Mucosa of descending colon (tissue), 3 donors: ENCODE data around the gene GRK3. TPM values are rescaled to one million over a fixed set of nuclear protein-coding genes. Genes with fewer than 3 reads are reported as not detected.

Source experiments
- ATAC-seq: fragments of 200-7000 bp; cut with Tn5 transposase; one replicate; pipeline ENCODE4 v1.9.1; 2020; ENCODE audit warnings: mild to moderate bottlenecking, moderate library complexity
- DNase-seq, 3 donors: peaks; one replicate each; pipeline ENCODE4 v3.0.0-alpha.2; 2020
- H3K36me3 ChIP-seq: fragments of 200-600 bp; one replicate; pipeline ENCODE4 v1.8.0; 2021; ENCODE audit warnings: low read depth, mild to moderate bottlenecking
- H3K4me1 ChIP-seq: fragments of 200-600 bp; one replicate; pipeline ENCODE4 v1.8.0; 2021; ENCODE audit warnings: low read depth, mild to moderate bottlenecking
- H3K4me3 ChIP-seq: fragments of 200-600 bp; one replicate; pipeline ENCODE4 v1.8.0; 2021; ENCODE audit warnings: mild to moderate bottlenecking
- H3K9me3 ChIP-seq: fragments of 200-600 bp; one replicate; pipeline ENCODE4 v1.8.0; 2021; ENCODE audit warnings: mild to moderate bottlenecking
- intact Hi-C, 2 donors: fragments of 100-400 bp; cut with DNase I in 1 of 2; cut with micrococcal nuclease in 1 of 2; formaldehyde crosslinking; loops; one replicate each; pipeline versions ENCODE4 v1.11.0 to v1.11.1; 2022; cut with DNase I, micrococcal nuclease
- total RNA-seq, 3 donors: library from RNA; stranded (reverse); fragmentation: NEBNext Ultra II Directional in 2 of 3; extraction: Animal tissue kit (Norgen Biotek cat#: 25700) in 2 of 3; gene quantifications; one replicate each; pipeline versions ENCODE4 v1.2.1 to v1.2.4, GENCODE V29; 2021 to 2023
- TF ChIP-seq, protein P1 (sequence below): fragments of 200-600 bp; IDR thresholded peaks from one replicate; pipeline ENCODE4 v1.8.0; 2022; ENCODE audit warnings: antibody characterized with exemption, mild to moderate bottlenecking
- donor health status: DM: no; HTN: no; CAD: no; lungs with moderate emphysema.
- donor health status: DM: no; HTN: no; CAD: no.
- donor health status: DM: no; HTN: yes; CAD: no.

GRK3 gene
- total RNA-seq, 3 donors from 2014 or later: 2.1 to 16.1 (median 3.2) TPM

- intact Hi-C loops: no loop called here
- H3K4me3 ChIP-seq: no peak overlapping the region
- no peak for DNase-seq
Observed at GRCh38 chr22:25690798-25691197, 126.3 kb downstream of the GRK3 start.

DNA sequence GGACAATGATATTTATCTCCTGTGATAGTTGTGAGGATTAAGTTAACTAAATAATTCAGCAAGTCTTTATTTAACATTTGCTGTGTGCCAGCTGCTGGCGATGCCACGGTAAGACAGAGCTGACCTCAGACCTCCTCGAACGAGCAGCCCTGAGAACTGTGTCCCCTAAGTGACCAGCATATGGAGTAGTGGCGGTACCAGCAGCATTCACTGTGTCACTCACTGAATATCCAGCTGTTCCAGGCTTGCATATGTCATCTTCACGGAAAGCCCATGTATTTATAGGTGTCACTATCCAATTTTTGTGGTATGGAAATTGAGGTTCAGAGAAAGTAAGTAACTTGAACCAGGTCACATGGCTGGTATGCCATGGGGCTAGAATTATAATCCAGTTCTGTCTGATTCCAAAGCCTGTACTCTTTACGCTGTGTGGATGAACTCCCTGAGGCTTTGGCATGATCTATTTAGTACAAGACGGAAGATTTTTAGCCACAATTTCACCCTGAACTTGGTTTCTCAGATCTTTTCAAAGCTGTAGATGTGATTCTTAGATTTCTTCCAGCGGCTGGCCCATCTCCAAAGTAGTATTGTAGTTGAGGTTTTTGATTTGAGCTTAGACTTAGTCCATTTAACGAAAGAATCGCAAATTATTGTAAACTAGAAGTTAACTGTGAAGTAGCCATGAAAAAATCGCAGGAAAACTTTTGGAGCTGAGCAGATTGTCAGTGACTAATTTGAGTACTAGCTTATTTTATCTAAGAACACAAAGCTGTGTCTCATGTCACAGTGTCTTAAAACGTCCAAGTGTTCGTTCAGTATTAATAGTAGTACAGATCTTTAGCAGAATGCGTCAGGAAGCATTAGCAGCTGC lies 128.2 kb downstream of the GRK3 start:
- H3K36me3 ChIP-seq: no peaks in the 10 kb centered on the region
- TF ChIP-seq, protein P1, sequence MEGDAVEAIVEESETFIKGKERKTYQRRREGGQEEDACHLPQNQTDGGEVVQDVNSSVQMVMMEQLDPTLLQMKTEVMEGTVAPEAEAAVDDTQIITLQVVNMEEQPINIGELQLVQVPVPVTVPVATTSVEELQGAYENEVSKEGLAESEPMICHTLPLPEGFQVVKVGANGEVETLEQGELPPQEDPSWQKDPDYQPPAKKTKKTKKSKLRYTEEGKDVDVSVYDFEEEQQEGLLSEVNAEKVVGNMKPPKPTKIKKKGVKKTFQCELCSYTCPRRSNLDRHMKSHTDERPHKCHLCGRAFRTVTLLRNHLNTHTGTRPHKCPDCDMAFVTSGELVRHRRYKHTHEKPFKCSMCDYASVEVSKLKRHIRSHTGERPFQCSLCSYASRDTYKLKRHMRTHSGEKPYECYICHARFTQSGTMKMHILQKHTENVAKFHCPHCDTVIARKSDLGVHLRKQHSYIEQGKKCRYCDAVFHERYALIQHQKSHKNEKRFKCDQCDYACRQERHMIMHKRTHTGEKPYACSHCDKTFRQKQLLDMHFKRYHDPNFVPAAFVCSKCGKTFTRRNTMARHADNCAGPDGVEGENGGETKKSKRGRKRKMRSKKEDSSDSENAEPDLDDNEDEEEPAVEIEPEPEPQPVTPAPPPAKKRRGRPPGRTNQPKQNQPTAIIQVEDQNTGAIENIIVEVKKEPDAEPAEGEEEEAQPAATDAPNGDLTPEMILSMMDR: no peak
- no peak for ATAC-seq
- intact Hi-C loops: no loop called here
- no peak overlapping the region for H3K4me3 ChIP-seq
- H3K9me3 ChIP-seq: no peaks in the 10 kb centered on the region
- H3K4me1 ChIP-seq: no peaks in the 10 kb centered on the region
- DNase-seq: no peak

More at GRCh38 chr22:25690798-25691197, 126.3 kb downstream of the GRK3 start:
- no peak for ATAC-seq
- TF ChIP-seq, protein P1: no peak
- H3K4me1 ChIP-seq: no peaks in the 10 kb centered on the region
- H3K36me3 ChIP-seq: no peaks in the 10 kb centered on the region
- H3K9me3 ChIP-seq: no peaks in the 10 kb centered on the region

DNA sequence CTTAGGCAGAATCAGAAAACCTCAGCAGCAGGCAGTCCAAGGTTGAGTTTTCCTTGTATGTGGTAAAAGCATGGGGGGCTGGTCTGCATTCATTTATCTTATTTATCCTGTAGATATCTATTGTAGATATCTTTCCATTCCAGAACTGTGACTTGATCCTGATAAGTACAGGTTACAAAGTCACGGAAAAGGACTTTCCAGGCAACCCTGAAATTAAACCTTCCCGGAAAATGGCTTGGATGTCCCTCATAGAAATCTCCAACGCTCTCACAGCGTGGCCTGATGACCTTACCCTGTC lies 128.7 kb downstream of the GRK3 start:
- ATAC-seq (no peak), DNase-seq (no peak)
- intact Hi-C loops: no loop called here
- Histone ChIP-seq H3K9me3 (no peaks in the 10 kb centered on the region), H3K4me3 (no peak overlapping the region), H3K4me1 (no peaks in the 10 kb centered on the region), H3K36me3 (no peaks in the 10 kb centered on the region)
- TF ChIP-seq, protein P1: no peak

GRCh38 chr22:25694196-25694907 lies 129.9 kb downstream of the GRK3 start:
- intact Hi-C loops: no loop called here
- DNase-seq (no peak), ATAC-seq (no peak)

DNA sequence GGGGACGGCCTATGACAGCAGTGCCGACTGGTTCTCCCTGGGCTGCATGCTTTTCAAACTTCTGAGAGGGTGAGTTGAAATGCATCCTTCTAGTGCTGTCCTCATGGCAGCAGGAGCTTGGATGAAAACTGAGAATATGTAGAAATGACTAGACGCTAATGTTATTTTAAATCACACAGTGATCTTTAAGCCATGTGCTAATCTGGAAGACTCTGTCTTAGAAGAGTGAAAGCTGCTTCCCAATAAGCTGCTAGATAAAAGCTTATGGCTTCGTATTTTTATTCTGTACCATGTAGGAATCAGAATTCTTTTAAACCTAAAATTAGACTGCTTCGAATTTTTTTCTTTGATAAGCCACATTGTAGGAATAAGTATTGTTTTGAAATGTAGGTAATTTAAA lies 130.7 kb downstream of the GRK3 start:
- Histone ChIP-seq H3K4me3 (no peak overlapping the region), H3K9me3 (no peaks in the 10 kb centered on the region), H3K4me1 (no peaks in the 10 kb centered on the region), H3K36me3 (no peaks in the 10 kb centered on the region)
- intact Hi-C loops: no loop called here
- no peak for ATAC-seq
- no peak for DNase-seq
- TF ChIP-seq, protein P1: no peak

More at GRCh38 chr22:25694196-25694907, 129.9 kb downstream of the GRK3 start:
- Histone ChIP-seq H3K9me3 (no peaks in the 10 kb centered on the region), H3K4me1 (no peaks in the 10 kb centered on the region), H3K36me3 (no peaks in the 10 kb centered on the region), H3K4me3 (no peak overlapping the region)
- TF ChIP-seq, protein P1: no peak
